GM12878 (cell line): ENCODE data around the gene ITGA2. TPM values are rescaled to one million over a fixed set of nuclear protein-coding genes. Genes with fewer than 3 reads are reported as not detected.
A peak's percentile ranks its signal among the peaks of the same experiment; 100 is the strongest.

Experiments used
- ATAC-seq: fragments of 200-7000 bp; cut with Tn5 transposase; 3 replicates; pipeline ENCODE4 v1.9.1; 2020; ENCODE audit warnings: mild to moderate bottlenecking, moderate library complexity
- BruUV-seq: library from RNA; stranded (reverse); fragments of 400-500 nt; replicated peaks from 2 replicates; lab custom pipeline; 2021; lab: Mats Ljungman, UMichigan
- CTCF ChIA-PET: fragments of 300-600 bp; sonication (Branson Sonifier 250); formaldehyde crosslinking; extraction: SDS; loops from one replicate; lab custom pipeline; 2021; ENCODE audit warnings: inconsistent platforms; lab: Yijun Ruan, JAX
- POLR2A ChIA-PET: fragments of 350-600 bp; formaldehyde crosslinking; extraction: SDS; loops from one replicate; lab custom pipeline; 2021; ENCODE audit warnings: inconsistent platforms; lab: Charles Lee
- RAD21 ChIA-PET: fragments of 300-600 bp; sonication (Branson Sonifier 250); formaldehyde crosslinking; loops from one replicate; lab custom pipeline; 2023; ENCODE audit warnings: antibody characterized with exemption; ENCODE audit not compliant: unreplicated experiment; lab: Charles Lee
- SMC1A ChIA-PET: fragments of 300-600 bp; sonication (Branson Sonifier 250); formaldehyde crosslinking; loops from one replicate; lab custom pipeline; 2023; ENCODE audit not compliant: unreplicated experiment, uncharacterized antibody; lab: Charles Lee
- DNase-seq: peaks from one replicate; pipeline ENCODE4 v3.0.0-alpha.2; 2011; ENCODE audit warnings: low read depth, low spot score
- FAIRE-seq: peaks from 3 replicates; lab custom pipeline; 2011; peaks lifted over from hg19 to GRCh38; lab: Jason Lieb, UNC
- H2AFZ ChIP-seq: 2 replicates; pipeline ENCODE4 v1.6.0; 2011; ENCODE audit warnings: low read depth, low read length, control low read depth; ENCODE audit not compliant: control insufficient read depth
- H3K27ac ChIP-seq: 2 replicates; pipeline ENCODE4 v1.5.1; 2011; ENCODE audit warnings: control low read depth; ENCODE audit not compliant: control insufficient read depth, insufficient read depth
- H3K27me3 ChIP-seq, 2 experiments: replicated peaks in 1 of 2; 2 replicates each; pipeline versions ENCODE4 v1.6.0 to v1.6.1; 2011; ENCODE audit warnings: low read length in 1 of 2; ENCODE audit not compliant: control insufficient read depth in 2 of 2, insufficient read depth in 2 of 2
- H3K36me3 ChIP-seq, 2 experiments: 2 replicates each; pipeline ENCODE4 v1.5.1; 2011; ENCODE audit warnings: low read length in 1 of 2; ENCODE audit not compliant: control insufficient read depth in 2 of 2, insufficient read depth in 2 of 2
- H3K4me1 ChIP-seq: 2 replicates; pipeline ENCODE4 v1.6.1; 2011; ENCODE audit warnings: mild to moderate bottlenecking, low read length, moderate library complexity, mixed read lengths; ENCODE audit not compliant: control insufficient read depth, insufficient read depth
- H3K4me2 ChIP-seq: 2 replicates; pipeline ENCODE4 v1.6.0; 2011; ENCODE audit warnings: control low read depth; ENCODE audit not compliant: control insufficient read depth, insufficient read depth
- H3K4me3 ChIP-seq: fragments of 200-600 bp; sonication (generic); 2 replicates; pipeline ENCODE4 v1.5.1; 2016
- H3K79me2 ChIP-seq: 2 replicates; pipeline ENCODE4 v1.6.0; 2011; ENCODE audit warnings: low read length; ENCODE audit not compliant: control insufficient read depth, insufficient read depth
- H3K9ac ChIP-seq: 2 replicates; pipeline ENCODE4 v1.8.0; 2011; ENCODE audit warnings: low read length, control low read depth, mixed read lengths; ENCODE audit not compliant: control insufficient read depth, insufficient read depth
- H3K9me3 ChIP-seq: replicated peaks from 3 replicates; pipeline ENCODE4 v1.5.1; 2011; ENCODE audit warnings: mild to moderate bottlenecking, low read length; ENCODE audit not compliant: control insufficient read depth, insufficient read depth
- H4K20me1 ChIP-seq: 2 replicates; pipeline ENCODE4 v1.6.0; 2011; ENCODE audit not compliant: control insufficient read depth, insufficient read depth
- BCL3 ChIP-seq: IDR thresholded peaks from 2 replicates; pipeline ENCODE4 v1.6.1; 2011; ENCODE audit warnings: borderline replicate concordance, low read depth, mild to moderate bottlenecking, moderate library complexity, low read length; ENCODE audit not compliant: insufficient read depth, poor library complexity, severe bottlenecking
- CHD1 ChIP-seq: IDR thresholded peaks from 2 replicates; pipeline ENCODE4 v1.6.1; 2012; ENCODE audit warnings: low read depth, low read length, improper control_type of control experiment
- CHD2 ChIP-seq: IDR thresholded peaks from 2 replicates; pipeline ENCODE4 v1.6.1; 2011; ENCODE audit warnings: low read depth, low read length, improper control_type of control experiment, borderline replicate concordance
- JUNB ChIP-seq: IDR thresholded peaks from 2 replicates; pipeline ENCODE4 v1.6.1; 2016; ENCODE audit warnings: antibody characterized with exemption, mild to moderate bottlenecking
- KAT2A ChIP-seq: conservative IDR thresholded peaks from 2 replicates; pipeline ENCODE4 v1.6.1; 2011; ENCODE audit warnings: low read depth, low read length; ENCODE audit not compliant: control insufficient read depth
- MEF2B ChIP-seq: fragments of 450-650 bp; IDR thresholded peaks from 2 replicates; pipeline ENCODE4 v1.6.1; 2018; ENCODE audit warnings: mild to moderate bottlenecking, moderate library complexity; ENCODE audit not compliant: partially characterized antibody, poor library complexity, severe bottlenecking
- MYB ChIP-seq: fragments of 150-350 bp; IDR thresholded peaks from 2 replicates; pipeline ENCODE4 v1.6.1; 2014; ENCODE audit warnings: mild to moderate bottlenecking, low read depth, low read length, borderline replicate concordance
- RFX5 ChIP-seq: IDR thresholded peaks from 2 replicates; pipeline ENCODE4 v1.6.1; 2011; ENCODE audit warnings: low read depth, low read length, improper control_type of control experiment
- TAF1 ChIP-seq: IDR thresholded peaks from 2 replicates; pipeline ENCODE4 v1.6.1; 2011; ENCODE audit warnings: mild to moderate bottlenecking, low read depth, low read length, borderline replicate concordance
- ZNF207 ChIP-seq: fragments of 450-650 bp; IDR thresholded peaks from 2 replicates; pipeline ENCODE4 v1.6.1; 2014; ENCODE audit warnings: antibody characterized with exemption, mild to moderate bottlenecking, borderline replicate concordance
- ZNF384 ChIP-seq: IDR thresholded peaks from 2 replicates; pipeline ENCODE4 v1.6.1; 2012; ENCODE audit warnings: low read depth, mild to moderate bottlenecking, low read length, improper control_type of control experiment, borderline replicate concordance
- ZNF592 ChIP-seq: fragments of 450-650 bp; IDR thresholded peaks from 2 replicates; pipeline ENCODE4 v1.6.1; 2017; ENCODE audit warnings: mild to moderate bottlenecking, moderate library complexity
- WGBS: methylation state at CpG from one replicate; pipeline ENCODE4 v1.1.6; 2016; ENCODE audit warnings: low lambda C conversion rate; ENCODE audit not compliant: insufficient replicate concordance, insufficient coverage; ENCODE audit errors: missing lambda C conversion rate; 5-methylcytosine and 5-hydroxymethylcytosine counted together
- in situ Hi-C: fragments of 300-500 bp; cut with MboI; formaldehyde crosslinking; loops from 9 replicates; pipeline ENCODE4 v1.14.3; 2018; ENCODE audit warnings: mixed read lengths
- intact Hi-C: fragments of 100-400 bp; cut with micrococcal nuclease; formaldehyde crosslinking; loops from one replicate; pipeline ENCODE4 v1.14.2; 2022; ENCODE audit not compliant: unreplicated experiment
- polyA plus RNA-seq, 11 experiments: library from polyadenylated mRNA; depleted of rRNA in 4 of 11; unstranded in 6 of 11; stranded (reverse) in 5 of 11; fragments of >200 nt; fragmentation: Nextera tagmentation in 4 of 11; fragmentation: Illumina TruSeq in 1 of 11; extraction: Ambion mirVana in 4 of 11; extraction: Trizol in 1 of 11; gene quantifications; 1 replicate in 1 of 11; 2 replicates in 10 of 11; pipeline versions ENCODE4 v1.2.1 to v1.2.3, GENCODE V29; 2011 to 2016; ENCODE audit warnings: inconsistent platforms in 2 of 11, missing spikeins in 2 of 11, low read depth in 1 of 11
- total RNA-seq, 4 experiments: library from RNA; depleted of rRNA in 3 of 4; stranded (reverse); fragments of >200 nt in 3 of 4; fragmentation: Illumina TruSeq in 1 of 4; extraction: Trizol in 1 of 4; gene quantifications; 2 replicates each; pipeline versions ENCODE4 v1.2.1 to v1.2.3, GENCODE V29; 2013 to 2021

The ITGA2 gene
- total and polyA plus RNA-seq, 10 of the 15 experiments (the other 5 are each of a cell fraction or from before 2014, with no cell fraction given) = under 0.01 to 0.13 (median 0.03) TPM; not detected in 6

- BruUV-seq = no TSS peak
- no peak for DNase-seq
- H2AFZ ChIP-seq = no peak overlapping the region
- H3K27ac ChIP-seq = no peak overlapping the region
- H3K9me3 ChIP-seq = no peaks in the 10 kb centered on the region
- H3K9ac ChIP-seq = no peak overlapping the region
- FAIRE-seq = no peak
- ChIA-PET POLR2A (no interaction called here), CTCF (interaction anchor here (1.1 kb wide), 1 partner anchor 36 kb away, joined by 5 read pairs; no protein-coding TSS in a partner anchor)
- peaks cover 10 to 18% of the 10 kb centered on the region in 2 experiments for H3K27me3 ChIP-seq
- peak; percentile 46; the same call in 2 of the 3 replicates for ATAC-seq
- H3K4me1 ChIP-seq = no peaks in the 10 kb centered on the region
- H3K4me2 ChIP-seq = no peak overlapping the region
- H3K36me3 ChIP-seq = no peaks in the 10 kb centered on the region
- intact Hi-C loops = no loop called here
- no peaks in the 10 kb centered on the region for H3K79me2 ChIP-seq
- 0% methylated on average over 3 of the region's 3 CpGs for WGBS
- TF ChIP-seq CHD1 (no peak), ZNF207 (no peak), BCL3 (no peak), ZNF592 (no peak), MYB (no peak), CHD2 (no peak), RFX5 (no peak), KAT2A (no peak), JUNB (no peak), TAF1 (no peak), MEF2B (no peak), ZNF384 (no peak)
- TF ChIP-seq, all 136 proteins: peak for 0
- Histone ChIP-seq H4K20me1 (no peaks in the 10 kb centered on the region), H3K4me3 (no peak overlapping the region)
- in situ Hi-C loops = no loop called here
- ChIA-PET SMC1A (interaction anchor here (0.7 kb wide), 1 partner anchor 105 kb away, joined by 3 read pairs; no protein-coding TSS in a partner anchor), RAD21 (no interaction called here)
These were observed 3.8 kb upstream of the ITGA2 start for GRCh38 chr5:52985306-52985705.
